Erythroblast (primary cell): Measurements from ENCODE around the gene DYNLRB2.

Experiments
- GATA1 ChIP-seq: IDR thresholded peaks from 2 replicates; pipeline ENCODE4 v1.6.1; 2011; ENCODE audit warnings: low read depth, mild to moderate bottlenecking, control low read depth, low read length, moderate library complexity
- POLR2A ChIP-seq: IDR thresholded peaks from 2 replicates; pipeline ENCODE4 v1.6.1; 2011; ENCODE audit warnings: mild to moderate bottlenecking, low read length

DNA sequence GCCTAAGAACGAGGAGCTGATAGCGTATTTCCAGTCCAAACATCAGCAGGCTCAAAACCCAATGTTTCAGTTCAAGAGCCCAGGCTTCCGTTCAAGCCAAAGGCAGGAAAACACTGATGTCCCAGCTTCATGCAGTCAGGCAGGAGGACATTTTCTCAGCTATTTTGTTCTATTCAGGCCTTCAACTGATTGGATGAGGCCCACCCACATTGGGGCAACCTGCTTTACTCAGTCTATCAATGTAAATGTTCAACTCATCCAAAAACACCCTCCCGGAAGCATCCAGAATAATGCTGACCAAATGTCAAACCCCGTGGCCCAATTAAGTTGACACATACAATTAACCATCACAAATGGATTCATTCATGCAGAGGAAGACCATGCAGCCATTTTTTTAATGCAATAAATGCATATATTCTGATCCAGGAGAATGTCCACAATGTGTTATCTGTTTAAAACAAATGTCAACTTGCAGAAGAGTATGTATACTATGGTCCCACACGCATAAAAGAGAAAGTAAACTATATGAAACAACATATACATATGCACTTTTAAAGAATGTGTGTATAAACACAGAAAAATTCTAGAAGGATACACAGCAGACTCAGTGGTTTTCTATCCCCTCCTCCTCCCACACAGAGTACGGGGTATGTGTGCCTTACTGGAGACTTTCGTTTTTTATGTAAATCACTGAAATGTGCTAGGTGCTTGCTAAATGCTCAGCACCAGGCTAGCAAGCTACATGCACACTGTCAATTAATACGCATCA lies 28.8 kb upstream of the DYNLRB2 start:
- TF ChIP-seq POLR2A (no peak), GATA1 (no peak)
